Activated naive CD8-positive, alpha-beta T cell (primary cell): Measurements from ENCODE around the gene GAK.
A peak's percentile ranks its signal among the peaks of the same experiment; 100 is the strongest.

Experiments used
- H3K27ac Mint-ChIP-seq: one replicate; pipeline ENCODE4 v1.8.0; 2021; ENCODE audit warnings: mixed read lengths
- H3K27me3 Mint-ChIP-seq: one replicate; pipeline ENCODE4 v1.8.0; 2021; ENCODE audit warnings: mixed read lengths
- H3K36me3 Mint-ChIP-seq: one replicate; pipeline ENCODE4 v1.8.0; 2021; ENCODE audit warnings: mixed read lengths
- H3K4me1 Mint-ChIP-seq: one replicate; pipeline ENCODE4 v1.8.0; 2021; ENCODE audit warnings: low read depth, mixed read lengths
- H3K4me3 Mint-ChIP-seq: one replicate; pipeline ENCODE4 v1.8.0; 2021; ENCODE audit warnings: mild to moderate bottlenecking, mixed read lengths
- H3K9me3 Mint-ChIP-seq: one replicate; pipeline ENCODE4 v1.8.0; 2021; ENCODE audit warnings: low read depth, mixed read lengths

Gene GAK

GRCh38 chr4:859496-859895 is 72.6 kb downstream of the GAK start:
- Mint-ChIP-seq H3K4me1 (peaks cover 5% of the 10 kb centered on the region), H3K4me3 (no peak overlapping the region), H3K36me3 (peaks cover 25% of the 10 kb centered on the region), H3K27me3 (no peaks in the 10 kb centered on the region), H3K27ac (no peak overlapping the region), H3K9me3 (no peaks in the 10 kb centered on the region)

DNA sequence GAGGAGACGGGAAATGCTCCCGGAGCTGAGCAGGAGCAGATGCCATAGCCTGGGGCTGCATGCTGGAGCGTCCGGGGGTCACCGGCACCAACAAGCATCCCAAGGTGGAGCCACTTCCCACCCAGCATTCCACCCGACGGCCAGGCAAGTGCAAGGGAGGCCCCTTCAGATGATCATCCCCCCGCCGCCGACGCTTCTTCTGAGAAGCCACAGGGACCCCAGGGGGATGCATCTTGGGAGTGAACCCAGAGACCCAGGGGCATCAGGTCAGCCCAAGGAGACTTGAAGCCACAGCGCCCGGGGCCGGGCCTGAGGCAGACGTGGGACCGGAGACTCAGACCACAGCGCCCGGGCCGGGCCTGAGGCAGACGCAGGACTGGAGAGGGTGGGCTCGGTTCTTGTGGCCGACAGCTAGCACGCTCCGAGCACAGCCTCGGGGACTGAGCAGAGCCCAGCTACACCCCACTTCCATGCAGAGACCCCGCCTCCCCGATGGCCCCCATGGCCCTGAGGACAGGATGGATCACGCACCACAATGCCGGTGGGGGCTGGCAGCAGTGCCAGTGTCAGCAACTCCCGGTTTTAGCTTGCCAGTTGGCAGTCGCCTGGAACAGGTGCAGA is 73.2 kb downstream of the GAK start:
- peaks cover 25% of the 10 kb centered on the region for H3K36me3 Mint-ChIP-seq
- H3K9me3 Mint-ChIP-seq: no peaks in the 10 kb centered on the region
- no peak overlapping the region for H3K4me3 Mint-ChIP-seq
- peaks cover 5% of the 10 kb centered on the region for H3K4me1 Mint-ChIP-seq
- no peaks in the 10 kb centered on the region for H3K27me3 Mint-ChIP-seq
- no peak overlapping the region for H3K27ac Mint-ChIP-seq

DNA sequence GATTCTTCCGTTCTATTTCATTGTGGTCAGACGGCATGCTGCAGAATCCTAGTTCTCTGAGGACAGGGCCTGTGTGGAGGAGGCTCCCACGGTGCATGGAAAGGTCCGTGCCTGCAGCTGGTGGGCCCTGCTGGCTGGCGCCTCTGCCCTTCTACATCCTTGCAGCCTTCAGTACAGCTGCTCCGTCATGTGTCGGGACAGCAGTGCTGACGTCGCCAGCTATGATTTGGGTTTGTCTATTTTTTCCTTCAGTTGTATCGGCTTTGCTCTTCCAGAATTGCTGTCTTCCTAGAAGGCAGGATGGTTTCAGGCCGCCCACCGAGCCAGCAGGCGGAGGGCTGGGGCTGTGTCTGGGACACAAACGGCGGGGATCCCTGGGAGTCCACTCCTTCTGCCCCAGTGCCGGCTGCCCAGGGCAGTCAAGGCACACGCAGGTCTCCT is 74.1 kb downstream of the GAK start:
- Mint-ChIP-seq H3K27ac (no peak overlapping the region), H3K36me3 (peaks cover 22% of the 10 kb centered on the region), H3K27me3 (no peaks in the 10 kb centered on the region), H3K4me1 (peaks cover 5% of the 10 kb centered on the region), H3K9me3 (no peaks in the 10 kb centered on the region), H3K4me3 (no peak overlapping the region)

- H3K9me3 Mint-ChIP-seq: no peaks in the 10 kb centered on the region
- H3K4me3 Mint-ChIP-seq: no peak overlapping the region
- peaks cover 17% of the 10 kb centered on the region for H3K36me3 Mint-ChIP-seq
- H3K27me3 Mint-ChIP-seq: no peaks in the 10 kb centered on the region
- no peak overlapping the region for H3K27ac Mint-ChIP-seq
- H3K4me1 Mint-ChIP-seq: peaks cover 5% of the 10 kb centered on the region
Measured at GRCh38 chr4:857461-857860, 74.7 kb downstream of the GAK start.

- H3K27ac Mint-ChIP-seq: peak overlapping the region; percentile 66
- no peak overlapping the region for H3K4me3 Mint-ChIP-seq
- H3K36me3 Mint-ChIP-seq: peaks cover 17% of the 10 kb centered on the region
- H3K27me3 Mint-ChIP-seq: no peaks in the 10 kb centered on the region
- peaks cover 5% of the 10 kb centered on the region for H3K4me1 Mint-ChIP-seq
- no peaks in the 10 kb centered on the region for H3K9me3 Mint-ChIP-seq
Measured at GRCh38 chr4:856225-856901, 75.8 kb downstream of the GAK start.

GRCh38 chr4:855880-856224 is 76.3 kb downstream of the GAK start:
- Mint-ChIP-seq H3K4me3 (no peak overlapping the region), H3K27me3 (no peaks in the 10 kb centered on the region), H3K4me1 (peaks cover 5% of the 10 kb centered on the region), H3K27ac (no peak overlapping the region), H3K36me3 (peaks cover 17% of the 10 kb centered on the region), H3K9me3 (no peaks in the 10 kb centered on the region)

GRCh38 chr4:854356-854755 is 77.8 kb downstream of the GAK start:
- H3K9me3 Mint-ChIP-seq: no peaks in the 10 kb centered on the region
- H3K27me3 Mint-ChIP-seq: no peaks in the 10 kb centered on the region
- H3K27ac Mint-ChIP-seq: peak overlapping the region; percentile 16
- peaks cover 5% of the 10 kb centered on the region for H3K4me1 Mint-ChIP-seq
- H3K36me3 Mint-ChIP-seq: peaks cover 17% of the 10 kb centered on the region
- no peak overlapping the region for H3K4me3 Mint-ChIP-seq

DNA sequence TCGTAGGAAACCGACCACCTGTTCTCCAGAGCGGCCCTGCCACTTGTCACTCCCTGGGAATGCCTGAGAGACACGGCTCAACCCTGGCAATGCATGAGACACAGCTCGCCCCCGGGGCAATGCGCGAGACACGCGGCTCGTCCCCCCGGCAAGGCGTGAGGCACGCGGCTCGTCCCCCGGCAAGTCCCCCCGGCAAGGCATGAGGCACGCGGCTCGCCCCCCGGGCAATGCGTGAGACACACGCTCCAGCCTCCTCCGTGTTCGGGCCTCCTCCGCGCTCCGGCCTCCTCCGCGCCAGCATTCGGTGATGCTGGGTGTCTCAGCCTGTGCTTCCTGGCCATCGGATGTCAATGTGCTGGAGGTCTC is 78.7 kb downstream of the GAK start:
- no peaks in the 10 kb centered on the region for H3K27me3 Mint-ChIP-seq
- no peak overlapping the region for H3K27ac Mint-ChIP-seq
- no peak overlapping the region for H3K4me3 Mint-ChIP-seq
- peaks cover 15% of the 10 kb centered on the region for H3K36me3 Mint-ChIP-seq
- H3K9me3 Mint-ChIP-seq: no peaks in the 10 kb centered on the region
- H3K4me1 Mint-ChIP-seq: peaks cover 5% of the 10 kb centered on the region

DNA sequence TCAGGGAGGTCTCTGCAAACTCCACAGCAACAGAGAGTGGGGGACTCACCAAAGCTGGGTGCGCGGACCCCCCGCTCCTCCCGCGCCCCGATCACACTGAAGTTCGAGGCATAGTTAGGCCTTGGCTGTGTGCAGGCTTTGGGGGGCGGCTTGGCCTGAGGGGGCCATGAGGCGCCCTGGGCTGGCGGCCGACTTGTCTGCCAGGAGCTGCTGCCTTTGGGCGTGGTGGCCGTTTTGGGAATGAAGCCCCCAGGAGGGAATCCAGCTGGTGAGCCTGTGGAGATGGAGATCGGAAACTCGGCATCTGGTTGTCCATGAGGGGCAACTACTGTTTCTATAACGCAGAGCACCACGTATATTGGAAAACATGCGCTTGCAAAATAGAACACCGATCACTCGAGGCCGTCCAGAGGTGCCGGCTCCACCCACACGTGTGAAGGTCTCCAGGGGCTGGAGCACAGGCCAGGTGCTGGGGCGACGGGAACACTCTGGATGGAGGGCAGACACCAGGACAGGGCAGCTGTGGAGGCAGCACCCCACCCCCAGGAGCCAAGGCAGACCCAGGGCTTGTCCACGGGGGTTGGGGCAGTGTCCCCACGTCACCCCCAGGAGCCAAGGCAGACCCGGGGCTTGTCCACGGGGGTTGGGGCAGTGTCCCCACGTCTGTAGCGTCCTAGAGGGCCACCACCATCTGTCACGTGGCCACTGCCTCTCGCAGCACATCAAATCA is 80.2 kb downstream of the GAK start:
- Mint-ChIP-seq H3K27ac (no peak overlapping the region), H3K9me3 (no peaks in the 10 kb centered on the region), H3K4me3 (no peak overlapping the region)

GRCh38 chr4:850323-850945 is 81.7 kb downstream of the GAK start:
- Mint-ChIP-seq H3K36me3 (peaks cover 2% of the 10 kb centered on the region), H3K9me3 (no peaks in the 10 kb centered on the region)

More for the DNA sequence above, 80.2 kb downstream of the GAK start:
- peaks cover 8% of the 10 kb centered on the region for H3K36me3 Mint-ChIP-seq
- H3K4me1 Mint-ChIP-seq: peaks cover 5% of the 10 kb centered on the region
- H3K27me3 Mint-ChIP-seq: no peaks in the 10 kb centered on the region

DNA sequence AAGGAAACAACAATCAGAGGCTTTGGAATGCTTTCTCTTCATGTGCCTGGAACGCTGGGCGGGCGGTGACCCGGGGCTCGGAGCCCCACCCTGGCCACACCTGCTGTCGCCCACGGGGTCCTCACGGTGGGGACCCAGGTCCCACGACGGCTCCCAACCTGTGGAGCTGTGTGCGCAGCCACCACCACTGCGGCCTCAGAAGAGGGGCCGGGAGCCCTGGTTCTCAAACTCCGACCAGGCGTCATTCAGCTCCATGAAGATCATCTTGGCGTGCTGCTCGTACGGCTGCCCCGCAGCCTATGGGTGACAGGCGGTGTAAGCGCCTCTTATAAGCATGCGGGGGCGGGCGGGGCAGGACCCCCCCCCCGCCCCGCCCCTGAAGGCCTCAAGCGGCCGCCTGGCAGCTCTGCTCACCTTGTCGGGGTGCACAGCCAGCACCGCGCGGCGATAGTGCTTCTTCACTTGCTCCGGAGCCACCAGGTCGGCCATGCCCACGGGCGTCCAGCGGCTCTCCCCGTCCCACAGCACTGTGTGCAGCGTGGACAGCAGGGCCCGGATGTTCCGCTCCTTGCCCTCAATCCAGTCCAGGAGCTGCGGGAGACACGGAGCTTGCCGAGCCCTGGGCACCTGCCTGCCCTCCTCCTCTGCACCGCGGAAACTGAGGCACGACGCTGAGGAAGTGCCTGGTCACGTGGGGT is 82.5 kb downstream of the GAK start:
- Mint-ChIP-seq H3K4me3 (no peak overlapping the region), H3K27me3 (no peaks in the 10 kb centered on the region), H3K4me1 (no peaks in the 10 kb centered on the region), H3K27ac (no peak overlapping the region), H3K9me3 (no peaks in the 10 kb centered on the region), H3K36me3 (peaks cover 2% of the 10 kb centered on the region)

More at GRCh38 chr4:850323-850945, 81.7 kb downstream of the GAK start:
- H3K4me3 Mint-ChIP-seq: no peak overlapping the region
- no peaks in the 10 kb centered on the region for H3K4me1 Mint-ChIP-seq
- no peak overlapping the region for H3K27ac Mint-ChIP-seq
- H3K27me3 Mint-ChIP-seq: no peaks in the 10 kb centered on the region

- Mint-ChIP-seq H3K27ac (no peak overlapping the region), H3K27me3 (no peaks in the 10 kb centered on the region), H3K4me3 (no peak overlapping the region), H3K36me3 (peaks cover 2% of the 10 kb centered on the region), H3K4me1 (no peaks in the 10 kb centered on the region), H3K9me3 (no peaks in the 10 kb centered on the region)
Measured at GRCh38 chr4:848803-849477, 83.2 kb downstream of the GAK start.

GRCh38 chr4:848307-848691 is 83.8 kb downstream of the GAK start:
- H3K9me3 Mint-ChIP-seq: no peaks in the 10 kb centered on the region
- H3K27ac Mint-ChIP-seq: no peak overlapping the region
- H3K4me1 Mint-ChIP-seq: no peaks in the 10 kb centered on the region
- no peaks in the 10 kb centered on the region for H3K27me3 Mint-ChIP-seq
- no peak overlapping the region for H3K4me3 Mint-ChIP-seq
- H3K36me3 Mint-ChIP-seq: peaks cover 2% of the 10 kb centered on the region

DNA sequence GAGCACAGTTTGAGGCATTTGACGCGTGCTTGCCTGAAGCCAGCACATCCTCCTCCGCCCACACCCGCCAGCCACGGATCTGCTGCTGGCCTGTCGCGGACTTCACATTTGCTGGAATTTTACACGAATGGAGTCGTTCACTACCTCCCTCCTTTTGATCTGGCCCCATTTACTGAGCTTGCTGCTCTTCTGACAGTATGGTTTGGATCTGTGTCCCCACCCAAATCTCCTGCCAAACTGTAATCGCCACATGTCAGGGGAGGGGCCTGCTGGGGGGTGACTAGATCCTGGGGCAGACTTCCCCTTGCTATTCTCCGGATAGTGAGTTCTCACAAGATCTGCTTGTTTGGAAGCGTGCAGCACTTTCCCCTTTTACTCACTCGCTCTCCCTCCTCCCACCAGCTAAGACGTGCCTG is 86.3 kb downstream of the GAK start:
- no peaks in the 10 kb centered on the region for H3K27me3 Mint-ChIP-seq
- H3K36me3 Mint-ChIP-seq: peaks cover 4% of the 10 kb centered on the region
- no peak overlapping the region for H3K27ac Mint-ChIP-seq
- no peak overlapping the region for H3K4me3 Mint-ChIP-seq
- H3K9me3 Mint-ChIP-seq: no peaks in the 10 kb centered on the region
- H3K4me1 Mint-ChIP-seq: no peaks in the 10 kb centered on the region
